C1 segment of cervical spinal cord (tissue), 14 donors: ENCODE data around the gene PHETA2.
A peak's percentile ranks its signal among the peaks of the same experiment; 100 is the strongest.
"Not testable (repeated sequence)": the region's sequence is repeated elsewhere in the genome, so short reads cannot be mapped to it uniquely, and the experiment has no call there.

ENCODE experiments used
- DNase-seq, 14 donors: peaks; one replicate each; lab custom pipeline; 2025; lab: John Stamatoyannopoulos, UW

PHETA2 gene

GRCh38 chr22:42101199-42101598 lies 27.2 kb downstream of the PHETA2 start:
- DNase-seq = no peak

GRCh38 chr22:42104332-42104860 lies 30.3 kb downstream of the PHETA2 start:
- DNase-seq = not testable (repeated sequence)

GRCh38 chr22:42108848-42109247 lies 34.8 kb downstream of the PHETA2 start:
- no peak for DNase-seq

GRCh38 chr22:42111798-42112197 lies 37.8 kb downstream of the PHETA2 start:
- DNase-seq = no peak

GRCh38 chr22:42112793-42113192 lies 38.7 kb downstream of the PHETA2 start:
- not testable (repeated sequence) for DNase-seq

GRCh38 chr22:42114721-42115120 lies 40.7 kb downstream of the PHETA2 start:
- DNase-seq = peak in 1 of 14 donors; percentile 7

- not testable (repeated sequence) for DNase-seq
Observed at GRCh38 chr22:42115420-42115830, 41.4 kb downstream of the PHETA2 start.

- no peak for DNase-seq
Observed at GRCh38 chr22:42116848-42117424, 42.9 kb downstream of the PHETA2 start.

GRCh38 chr22:42120231-42121021 lies 46.4 kb downstream of the PHETA2 start:
- DNase-seq = not testable (repeated sequence)

- DNase-seq = not testable (repeated sequence)
Observed at GRCh38 chr22:42123529-42123928, 49.5 kb downstream of the PHETA2 start.

- no peak for DNase-seq
Observed at GRCh38 chr22:42127606-42128005, 53.6 kb downstream of the PHETA2 start.

- DNase-seq = not testable (repeated sequence)
Observed at GRCh38 chr22:42128007-42128406, 54.0 kb downstream of the PHETA2 start.
